SK-MEL-5 (cell line): Measurements from ENCODE around the gene DRC3. TPM values are rescaled to one million over a fixed set of nuclear protein-coding genes. Genes with fewer than 3 reads are reported as not detected.
A peak's percentile ranks its signal among the peaks of the same experiment; 100 is the strongest.
"Not testable (repeated sequence)": the region's sequence is repeated elsewhere in the genome, so short reads cannot be mapped to it uniquely, and the experiment has no call there.

ENCODE experiments used
- DNase-seq: peaks from one replicate; pipeline ENCODE4 v3.0.0-alpha.2; 2016; ENCODE audit warnings: low read depth, low spot score
- in situ Hi-C: cut with HindIII; loops from 2 replicates; pipeline ENCODE4 v1.10.0; 2016; ENCODE audit warnings: low sequenced_read_pairs, high pct_unique_total_duplicates, low pct_unique_long_range_greater_than_20kb
- total RNA-seq: library from RNA; depleted of rRNA; stranded (reverse); fragments of >200 nt; shearing (Covaris generic); gene quantifications from 2 replicates; pipeline ENCODE4 v1.2.3, GENCODE V29; 2014

Gene DRC3
- total RNA-seq, 1 experiment from 2014 or later, result 1.1 TPM

DNA sequence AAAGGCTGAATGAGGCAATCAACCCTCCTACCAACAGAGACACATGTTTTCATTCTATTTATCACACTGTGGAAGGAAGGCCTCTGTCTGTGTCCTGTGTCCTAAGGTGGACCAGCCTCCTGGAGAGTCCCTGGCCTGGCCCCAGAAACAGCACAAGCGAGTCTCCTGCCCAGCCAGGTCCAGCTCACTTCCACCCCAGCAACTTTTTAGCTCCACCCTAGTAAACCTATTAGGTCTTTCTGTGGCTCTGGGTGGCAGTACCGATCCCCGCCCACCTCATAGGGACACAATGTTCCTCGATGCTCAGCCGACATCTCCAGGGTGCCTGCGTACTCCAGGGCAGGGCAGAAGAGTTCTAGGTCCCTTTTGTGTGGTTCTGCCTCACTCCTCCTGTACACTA is 10.7 kb downstream of the DRC3 start:
- no peak for DNase-seq
- in situ Hi-C loops, result no loop called here

DNA sequence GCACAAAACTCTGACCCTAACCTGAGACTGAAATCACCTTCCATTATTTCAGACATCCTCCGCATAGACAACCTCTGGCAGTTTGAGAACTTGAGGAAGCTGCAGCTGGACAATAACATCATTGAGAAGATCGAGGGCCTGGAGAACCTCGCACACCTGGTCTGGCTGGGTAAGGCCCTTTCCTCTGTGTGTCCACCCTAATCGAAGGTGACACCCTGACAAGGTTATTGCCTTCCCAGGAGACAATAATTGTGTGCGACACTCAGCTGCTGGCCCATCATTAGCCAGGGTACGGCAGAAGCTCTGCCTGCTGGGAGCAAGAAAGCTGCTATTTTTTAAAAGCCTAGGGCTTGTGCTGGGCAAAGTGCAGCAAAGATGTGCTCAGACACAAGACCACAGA is 11.1 kb downstream of the DRC3 start:
- in situ Hi-C loops, result no loop called here
- no peak for DNase-seq

- no peak for DNase-seq
- in situ Hi-C loops, result no loop called here
Measured at GRCh38 chr17:17985153-17985552, 12.5 kb downstream of the DRC3 start.

DNA sequence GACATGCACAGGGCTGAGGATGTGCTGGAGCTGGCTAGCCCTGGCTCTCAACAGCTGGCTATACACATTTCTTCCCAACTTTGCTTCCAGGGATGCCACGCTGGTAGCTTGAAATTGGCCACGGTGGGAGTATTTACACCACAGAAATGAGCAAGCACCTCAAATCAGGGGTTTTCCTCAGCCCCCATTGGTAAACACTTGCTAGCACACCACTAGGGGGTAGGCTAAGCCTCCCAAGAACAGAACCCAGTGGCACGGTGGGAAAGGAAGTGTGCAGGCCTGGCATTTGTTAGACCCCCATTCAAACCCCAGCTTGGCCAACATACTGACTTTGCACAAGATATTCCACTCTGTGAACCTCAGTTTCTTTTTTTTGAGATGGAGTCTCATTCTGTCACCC is 12.9 kb downstream of the DRC3 start:
- in situ Hi-C loops, result no loop called here
- peak; percentile 47 for DNase-seq

DNA sequence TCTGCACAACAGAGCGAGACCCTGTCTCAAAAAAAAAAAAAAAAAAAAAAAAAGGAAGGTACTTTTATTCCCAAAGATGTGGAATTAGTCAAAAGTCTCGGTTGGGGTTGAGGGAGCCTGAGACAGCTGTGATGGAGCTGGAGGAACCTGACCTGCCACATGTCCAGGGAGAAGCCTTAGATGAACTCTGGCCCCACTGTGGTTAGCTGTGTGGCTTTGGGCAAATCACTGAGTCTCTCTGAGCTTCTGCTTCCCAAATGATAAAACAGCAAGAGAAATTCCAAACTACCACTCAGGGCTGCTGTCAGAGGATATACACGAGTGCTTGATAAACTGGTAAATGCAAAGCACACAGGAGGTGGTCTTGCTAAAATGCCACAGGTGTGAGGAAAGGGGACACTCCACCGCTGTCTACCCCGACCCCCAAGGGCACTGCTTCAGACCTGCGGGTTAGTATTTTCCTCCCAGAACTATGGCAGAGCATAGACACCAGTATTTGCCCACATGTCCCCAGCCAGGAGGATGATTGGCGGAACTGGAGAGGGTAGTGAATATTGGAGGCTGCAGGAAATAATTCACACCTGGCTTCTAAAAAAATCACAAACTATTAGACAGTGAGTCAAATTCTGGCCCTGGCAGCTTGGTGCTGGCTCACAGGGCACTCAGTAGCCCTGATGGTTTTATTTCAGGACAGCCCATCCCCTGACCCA is 14.7 kb downstream of the DRC3 start:
- in situ Hi-C loops, result no loop called here
- DNase-seq, result no peak

DNA sequence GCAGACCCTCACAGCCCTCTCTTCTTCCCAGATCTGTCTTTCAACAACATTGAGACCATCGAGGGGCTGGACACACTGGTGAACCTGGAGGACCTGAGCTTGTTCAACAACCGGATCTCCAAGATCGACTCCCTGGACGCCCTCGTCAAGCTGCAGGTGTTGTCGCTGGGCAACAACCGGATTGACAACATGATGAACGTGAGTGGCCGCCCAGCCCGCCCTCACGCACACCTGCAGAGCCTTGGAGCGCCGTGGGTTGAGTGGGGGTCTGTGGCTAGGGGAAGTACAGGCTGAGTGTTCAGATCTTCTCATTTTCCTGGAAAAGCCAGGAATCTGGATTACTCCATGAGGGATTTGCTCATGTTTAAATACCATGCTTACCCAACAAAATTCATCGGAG is 15.2 kb downstream of the DRC3 start:
- in situ Hi-C loops, result no loop called here

DNA sequence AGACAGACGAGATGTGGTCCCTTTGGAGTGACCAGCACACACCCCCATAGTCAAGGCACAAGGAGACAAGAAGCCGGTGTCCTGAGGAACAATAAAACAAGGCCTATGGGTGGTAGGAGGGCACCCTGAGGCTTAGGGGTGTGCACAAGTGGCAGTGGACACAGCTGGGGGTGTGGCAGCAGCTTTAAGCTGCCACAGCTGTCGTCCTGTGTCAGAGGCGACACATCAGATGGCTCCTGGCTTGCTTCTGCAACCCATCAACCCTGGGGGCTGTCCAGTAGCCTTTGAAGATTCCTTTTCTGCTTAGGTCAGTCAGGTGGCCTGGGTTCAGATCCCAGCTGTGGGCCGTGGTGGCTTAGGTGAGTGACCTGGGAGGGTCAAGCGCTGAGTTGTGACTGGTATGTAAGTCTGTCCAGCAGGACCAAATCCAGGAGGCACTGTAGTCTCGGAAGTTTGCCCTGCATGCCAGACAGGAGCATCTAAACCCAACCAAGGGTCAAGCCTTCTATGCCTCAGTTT is 15.8 kb downstream of the DRC3 start:
- no peak for DNase-seq
- in situ Hi-C loops, result no loop called here

More for the DNA sequence above, 15.2 kb downstream of the DRC3 start:
- DNase-seq, result no peak

DNA sequence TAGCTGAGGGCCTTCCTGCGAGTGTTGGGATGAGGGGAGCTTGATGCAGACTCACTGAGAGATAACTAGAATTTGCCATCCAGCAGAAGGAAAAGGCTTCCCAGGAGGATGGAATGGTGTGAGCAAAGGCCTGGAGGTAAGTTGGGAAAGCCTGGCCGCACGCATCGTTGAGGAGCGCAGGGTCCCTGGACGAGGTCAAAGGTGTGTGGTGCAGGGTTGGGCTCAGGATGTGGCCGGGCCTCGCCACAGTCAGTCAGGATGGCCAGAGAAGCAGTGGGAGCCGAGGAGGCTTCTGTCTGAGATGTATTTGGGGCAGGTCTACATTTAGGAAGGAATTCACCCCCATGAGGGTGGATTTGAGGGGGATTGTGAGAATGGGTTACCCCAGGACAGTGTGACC is 16.4 kb downstream of the DRC3 start:
- in situ Hi-C loops, result no loop called here
- no peak for DNase-seq

DNA sequence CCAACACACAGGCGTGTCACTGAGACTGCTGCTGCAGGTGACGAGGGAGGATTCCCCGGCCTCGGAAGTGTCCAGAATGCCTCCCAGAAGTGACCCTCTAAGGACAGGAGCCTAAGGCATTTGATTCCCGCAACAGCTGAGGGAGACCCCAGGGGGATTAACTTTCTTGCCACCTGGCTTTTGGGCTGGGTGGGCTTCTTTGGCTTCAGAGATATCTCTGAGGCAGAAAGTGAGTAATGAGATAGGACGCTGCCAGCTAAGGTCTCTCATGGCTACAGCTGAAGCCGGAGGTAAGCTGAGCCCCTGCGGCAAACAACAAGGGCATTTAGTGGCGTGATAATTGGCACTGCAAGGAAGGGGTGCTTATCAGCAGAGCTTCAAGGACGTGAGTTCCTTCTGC is 17.0 kb downstream of the DRC3 start:
- in situ Hi-C loops, result no loop called here

GRCh38 chr17:17990282-17990681 is 17.6 kb downstream of the DRC3 start:
- in situ Hi-C loops, result no loop called here
- DNase-seq, result peak; percentile 49

More for the DNA sequence above, 17.0 kb downstream of the DRC3 start:
- DNase-seq, result no peak

GRCh38 chr17:17993366-17993765 is 20.7 kb downstream of the DRC3 start:
- in situ Hi-C loops, result no loop called here
- no peak for DNase-seq

DNA sequence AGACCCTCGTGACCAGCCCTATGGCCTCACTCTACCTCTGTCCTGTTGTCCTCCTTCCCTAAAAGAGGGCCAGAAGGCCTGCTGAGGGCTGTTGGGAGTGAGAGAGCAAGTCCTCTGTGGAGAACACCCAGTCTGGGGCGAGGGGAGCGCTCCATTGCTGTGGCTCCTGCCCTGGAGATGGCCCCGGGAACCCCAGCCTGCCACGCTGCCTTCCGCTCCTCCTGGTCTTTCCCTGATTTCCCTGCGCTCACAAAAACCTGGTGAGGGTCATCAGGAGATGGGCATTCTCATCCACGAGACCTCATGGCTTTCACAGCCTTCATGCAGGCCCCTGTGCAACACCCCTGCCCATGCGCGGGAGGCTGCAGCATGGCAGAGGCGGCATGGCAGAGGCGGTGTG is 21.2 kb downstream of the DRC3 start:
- no peak for DNase-seq
- in situ Hi-C loops, result no loop called here

- in situ Hi-C loops, result no loop called here
- peak; percentile 72 for DNase-seq
Measured at GRCh38 chr17:17994271-17995069, 21.8 kb downstream of the DRC3 start.

GRCh38 chr17:17995887-17996286 is 23.2 kb downstream of the DRC3 start:
- DNase-seq, in situ Hi-C loops: not testable (repeated sequence)

- in situ Hi-C loops, result no loop called here
- no peak for DNase-seq
Measured at GRCh38 chr17:17998934-17999333, 26.3 kb downstream of the DRC3 start.

- in situ Hi-C loops, result no loop called here
- DNase-seq, result no peak
Measured at GRCh38 chr17:17999364-18000029, 26.8 kb downstream of the DRC3 start.

- in situ Hi-C loops, result no loop called here
Measured at GRCh38 chr17:18000030-18000408, 27.4 kb downstream of the DRC3 start.

DNA sequence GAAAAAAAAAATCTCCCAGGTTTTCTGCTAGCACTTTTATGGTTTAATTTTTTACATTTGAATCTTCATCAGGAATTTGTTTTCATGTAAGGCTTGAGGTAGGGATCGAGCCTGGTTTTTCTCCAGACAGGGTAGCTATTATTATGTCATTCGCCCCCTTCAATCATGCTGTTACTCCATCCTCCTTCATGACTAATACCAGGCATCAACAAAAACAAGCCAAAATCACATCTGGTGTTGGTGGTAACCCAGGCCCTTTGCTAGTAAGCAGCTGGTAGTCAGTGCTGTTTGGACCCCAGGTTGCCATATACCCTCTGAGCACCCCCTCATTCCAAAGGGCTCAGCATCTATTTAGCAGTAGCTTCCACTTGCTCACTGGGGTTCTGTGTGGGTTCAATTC is 29.5 kb downstream of the DRC3 start:
- in situ Hi-C loops, result no loop called here
- DNase-seq, result no peak

More at GRCh38 chr17:18000030-18000408, 27.4 kb downstream of the DRC3 start:
- no peak for DNase-seq
